ENCODE data around the gene DPM3. TPM values are rescaled to one million over a fixed set of nuclear protein-coding genes. Genes with fewer than 3 reads are reported as not detected.

DPM3 gene
- total and polyA plus RNA-seq, 2 of the 13 experiments (the other 11 are each of a cell fraction or from before 2014, with no cell fraction given) = 23.2 to 53.4 TPM

- TF ChIP-seq, protein P1, sequence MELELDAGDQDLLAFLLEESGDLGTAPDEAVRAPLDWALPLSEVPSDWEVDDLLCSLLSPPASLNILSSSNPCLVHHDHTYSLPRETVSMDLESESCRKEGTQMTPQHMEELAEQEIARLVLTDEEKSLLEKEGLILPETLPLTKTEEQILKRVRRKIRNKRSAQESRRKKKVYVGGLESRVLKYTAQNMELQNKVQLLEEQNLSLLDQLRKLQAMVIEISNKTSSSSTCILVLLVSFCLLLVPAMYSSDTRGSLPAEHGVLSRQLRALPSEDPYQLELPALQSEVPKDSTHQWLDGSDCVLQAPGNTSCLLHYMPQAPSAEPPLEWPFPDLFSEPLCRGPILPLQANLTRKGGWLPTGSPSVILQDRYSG (CRISPR knock-in tag; IDR thresholded peaks at IDR 0.05) = peak; percentile 44; the same call in 1 of the 2 replicates
- TF ChIP-seq ZBTB26 (CRISPR knock-in tag; IDR thresholded peaks at IDR 0.05; ENCODE audit: borderline replicate concordance) (no peak), CCDC6 (CRISPR knock-in tag; IDR thresholded peaks at IDR 0.05) (no peak), ZNF891 (CRISPR knock-in tag; IDR thresholded peaks at IDR 0.05) (peak; percentile 85; the same call in 1 of the 2 replicates), ELF4 (CRISPR knock-in tag; IDR thresholded peaks at IDR 0.05; ENCODE audit: borderline replicate concordance) (no peak), ZNF761 (CRISPR knock-in tag; conservative IDR thresholded peaks at IDR 0.05) (no peak), SAFB2 (CRISPR knock-in tag; IDR thresholded peaks at IDR 0.05; ENCODE audit: borderline replicate concordance, low read depth) (0 out of 2 replicates have a peak, but pooled peaks have one; percentile 21), REPIN1 (CRISPR knock-in tag; IDR thresholded peaks at IDR 0.05; ENCODE audit: borderline replicate concordance, low read depth) (0 out of 2 replicates have a peak, but pooled peaks have one; percentile 22), POLR2AphosphoS5 (IDR thresholded peaks at IDR 0.05; ENCODE audit: low read depth, low read length) (peak; percentile 11; the same call in 1 of the 2 replicates), MIER2 (CRISPR knock-in tag; IDR thresholded peaks at IDR 0.05) (no peak), KDM4B (CRISPR knock-in tag; IDR thresholded peaks at IDR 0.05) (0 out of 2 replicates have a peak, but pooled peaks have one; percentile 18), ZC3H4 (CRISPR knock-in tag; IDR thresholded peaks at IDR 0.05; ENCODE audit: borderline replicate concordance) (peak; percentile 34), ZNF253 (CRISPR knock-in tag; IDR thresholded peaks at IDR 0.05; ENCODE audit: borderline replicate concordance) (peak; percentile 35; the same call in 1 of the 2 replicates), SOX13 (IDR thresholded peaks at IDR 0.05) (no peak), SOX13 (CRISPR knock-in tag; conservative IDR thresholded peaks at IDR 0.05 in 1 of 2, IDR thresholded peaks at IDR 0.05 in 1 of 2) (0 out of 4 replicates have a peak, but pooled peaks of 1 of the 2 experiments have one; percentile 9), ZNF564 (CRISPR knock-in tag; IDR thresholded peaks at IDR 0.05) (no peak)
- TF ChIP-seq, protein P2, sequence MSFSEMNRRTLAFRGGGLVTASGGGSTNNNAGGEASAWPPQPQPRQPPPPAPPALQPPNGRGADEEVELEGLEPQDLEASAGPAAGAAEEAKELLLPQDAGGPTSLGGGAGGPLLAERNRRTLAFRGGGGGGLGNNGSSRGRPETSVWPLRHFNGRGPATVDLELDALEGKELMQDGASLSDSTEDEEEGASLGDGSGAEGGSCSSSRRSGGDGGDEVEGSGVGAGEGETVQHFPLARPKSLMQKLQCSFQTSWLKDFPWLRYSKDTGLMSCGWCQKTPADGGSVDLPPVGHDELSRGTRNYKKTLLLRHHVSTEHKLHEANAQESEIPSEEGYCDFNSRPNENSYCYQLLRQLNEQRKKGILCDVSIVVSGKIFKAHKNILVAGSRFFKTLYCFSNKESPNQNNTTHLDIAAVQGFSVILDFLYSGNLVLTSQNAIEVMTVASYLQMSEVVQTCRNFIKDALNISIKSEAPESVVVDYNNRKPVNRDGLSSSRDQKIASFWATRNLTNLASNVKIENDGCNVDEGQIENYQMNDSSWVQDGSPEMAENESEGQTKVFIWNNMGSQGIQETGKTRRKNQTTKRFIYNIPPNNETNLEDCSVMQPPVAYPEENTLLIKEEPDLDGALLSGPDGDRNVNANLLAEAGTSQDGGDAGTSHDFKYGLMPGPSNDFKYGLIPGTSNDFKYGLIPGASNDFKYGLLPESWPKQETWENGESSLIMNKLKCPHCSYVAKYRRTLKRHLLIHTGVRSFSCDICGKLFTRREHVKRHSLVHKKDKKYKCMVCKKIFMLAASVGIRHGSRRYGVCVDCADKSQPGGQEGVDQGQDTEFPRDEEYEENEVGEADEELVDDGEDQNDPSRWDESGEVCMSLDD (CRISPR knock-in tag; IDR thresholded peaks at IDR 0.05; ENCODE audit: borderline replicate concordance) = no peak
- TF ChIP-seq, protein P3, sequence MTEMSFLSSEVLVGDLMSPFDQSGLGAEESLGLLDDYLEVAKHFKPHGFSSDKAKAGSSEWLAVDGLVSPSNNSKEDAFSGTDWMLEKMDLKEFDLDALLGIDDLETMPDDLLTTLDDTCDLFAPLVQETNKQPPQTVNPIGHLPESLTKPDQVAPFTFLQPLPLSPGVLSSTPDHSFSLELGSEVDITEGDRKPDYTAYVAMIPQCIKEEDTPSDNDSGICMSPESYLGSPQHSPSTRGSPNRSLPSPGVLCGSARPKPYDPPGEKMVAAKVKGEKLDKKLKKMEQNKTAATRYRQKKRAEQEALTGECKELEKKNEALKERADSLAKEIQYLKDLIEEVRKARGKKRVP (CRISPR knock-in tag; IDR thresholded peaks at IDR 0.05) = no peak; a peak in 1 of 4 replicates
- TF ChIP-seq, protein P4, sequence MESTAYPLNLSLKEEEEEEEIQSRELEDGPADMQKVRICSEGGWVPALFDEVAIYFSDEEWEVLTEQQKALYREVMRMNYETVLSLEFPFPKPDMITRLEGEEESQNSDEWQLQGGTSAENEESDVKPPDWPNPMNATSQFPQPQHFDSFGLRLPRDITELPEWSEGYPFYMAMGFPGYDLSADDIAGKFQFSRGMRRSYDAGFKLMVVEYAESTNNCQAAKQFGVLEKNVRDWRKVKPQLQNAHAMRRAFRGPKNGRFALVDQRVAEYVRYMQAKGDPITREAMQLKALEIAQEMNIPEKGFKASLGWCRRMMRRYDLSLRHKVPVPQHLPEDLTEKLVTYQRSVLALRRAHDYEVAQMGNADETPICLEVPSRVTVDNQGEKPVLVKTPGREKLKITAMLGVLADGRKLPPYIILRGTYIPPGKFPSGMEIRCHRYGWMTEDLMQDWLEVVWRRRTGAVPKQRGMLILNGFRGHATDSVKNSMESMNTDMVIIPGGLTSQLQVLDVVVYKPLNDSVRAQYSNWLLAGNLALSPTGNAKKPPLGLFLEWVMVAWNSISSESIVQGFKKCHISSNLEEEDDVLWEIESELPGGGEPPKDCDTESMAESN (CRISPR knock-in tag; conservative IDR thresholded peaks at IDR 0.05) = 0 out of 2 replicates have a peak, but pooled peaks have one; percentile 51
Measured at GRCh38 chr1:155127967-155128754, 12.2 kb downstream of the DPM3 start (continued).
